A549 (cell line): ENCODE measurements around the gene GTF3C5. TPM values are rescaled to one million over a fixed set of nuclear protein-coding genes. Genes with fewer than 3 reads are reported as not detected.

ENCODE experiments used
- ATAC-seq, 2 experiments: fragments of 200-7000 bp in 1 of 2; fragments of >200 bp in 1 of 2; cut with Nextera tagmentation in 1 of 2; cut with Tn5 transposase in 1 of 2; 3 replicates each; pipeline versions ENCODE4 v1.8.0 to v1.9.1; 2018 to 2020; ENCODE audit warnings: mild to moderate bottlenecking in 1 of 2, moderate library complexity in 1 of 2
- CTCF ChIA-PET: fragments of 300-600 bp; sonication (Branson Sonifier 250); formaldehyde crosslinking; extraction: SDS; loops from one replicate; lab custom pipeline; 2021; ENCODE audit warnings: antibody characterized with exemption, inconsistent platforms; lab: Yijun Ruan, JAX
- POLR2A ChIA-PET: fragments of 350-600 bp; formaldehyde crosslinking; extraction: SDS; loops from one replicate; lab custom pipeline; 2021; ENCODE audit warnings: antibody characterized with exemption, inconsistent platforms; lab: Yijun Ruan, JAX
- DNase-seq, 2 experiments: peaks; one replicate each; pipeline versions ENCODE4 v3.0.0 to v3.0.0-alpha.2; 2011 to 2016; ENCODE audit warnings: low read depth in 1 of 2, low spot score in 1 of 2
- FAIRE-seq: peaks from 2 replicates; lab custom pipeline; 2011; peaks lifted over from hg19 to GRCh38; lab: Jason Lieb, UNC
- H3K27ac ChIP-seq, 2 experiments: fragments of >200 bp; sonication (Bioruptor Twin); formaldehyde crosslinking; 3 replicates each; pipeline ENCODE4 v1.5.1; 2016 to 2017
- H3K4me1 ChIP-seq: fragments of >200 bp; sonication (Bioruptor Twin); formaldehyde crosslinking; 3 replicates; pipeline ENCODE4 v1.6.1; 2016
- H3K4me2 ChIP-seq: fragments of >200 bp; sonication (Bioruptor Twin); formaldehyde crosslinking; 3 replicates; pipeline ENCODE4 v1.6.1; 2016
- H3K4me3 ChIP-seq: fragments of >200 bp; sonication (Bioruptor Twin); formaldehyde crosslinking; 3 replicates; pipeline ENCODE4 v1.5.1; 2016
- H3K9me3 ChIP-seq: fragments of >200 bp; sonication (Bioruptor Twin); formaldehyde crosslinking; 3 replicates; pipeline ENCODE4 v1.6.1; 2016
- HES2 ChIP-seq: fragments of >200 bp; sonication (Bioruptor Twin); formaldehyde crosslinking; IDR thresholded peaks from 2 replicates; pipeline ENCODE4 v1.6.1; 2016
- HMGXB4 ChIP-seq: fragments of 250-450 bp; sonication (Bioruptor Pico); IDR thresholded peaks from 2 replicates; pipeline ENCODE4 v1.5.0; 2021; ENCODE audit warnings: mild to moderate bottlenecking, moderate library complexity, borderline replicate concordance
- JUNB ChIP-seq: fragments of >200 bp; sonication (Bioruptor Twin); formaldehyde crosslinking; IDR thresholded peaks from 2 replicates; pipeline ENCODE4 v1.6.1; 2016
- MAFK ChIP-seq: fragments of 450-650 bp; IDR thresholded peaks from 2 replicates; pipeline ENCODE4 v1.6.1; 2014; ENCODE audit not compliant: partially characterized antibody
- MYC ChIP-seq: IDR thresholded peaks from 2 replicates; pipeline ENCODE4 v1.6.1; 2012; ENCODE audit warnings: mild to moderate bottlenecking, inconsistent platforms, low read length, improper control_type of control experiment, borderline replicate concordance
- PHF8 ChIP-seq: fragments of 200-600 bp; sonication (generic); IDR thresholded peaks from 2 replicates; pipeline ENCODE4 v1.6.1; 2016; ENCODE audit warnings: low read depth, mild to moderate bottlenecking, antibody characterized with exemption, moderate library complexity, borderline replicate concordance
- POLR2AphosphoS2 ChIP-seq: conservative IDR thresholded peaks from 2 replicates; pipeline ENCODE4 v1.6.1; 2012; ENCODE audit warnings: low read length, improper control_type of control experiment, inconsistent platforms
- SMC3 ChIP-seq: fragments of >200 bp; sonication (Bioruptor Twin); formaldehyde crosslinking; IDR thresholded peaks from 3 replicates; pipeline ENCODE4 v1.6.1; 2018; ENCODE audit warnings: inconsistent platforms
- ZNF302 ChIP-seq: fragments of 250-450 bp; sonication (Bioruptor Pico); IDR thresholded peaks from 2 replicates; pipeline ENCODE4 v1.9.0; 2021; ENCODE audit warnings: inconsistent platforms, mild to moderate bottlenecking, moderate library complexity
- WGBS: methylation state at CpG from one replicate; pipeline ENCODE4 v1.1.6; 2017; ENCODE audit errors: missing lambda C conversion rate; 5-methylcytosine and 5-hydroxymethylcytosine counted together
- polyA plus RNA-seq, 4 experiments: library from polyadenylated mRNA; depleted of rRNA in 3 of 4; stranded (reverse); fragments of >200 nt; fragmentation: RNase III in 1 of 4; extraction: RNeasy Plus Mini Kit Qiagen cat#74134 plus additional on column Dnase treatment in 1 of 4; gene quantifications; 2 replicates in 3 of 4; 3 replicates in 1 of 4; pipeline ENCODE4 v1.2.3, GENCODE V29; 2011 to 2017
- small RNA-seq, 6 experiments: library from RNA; depleted of rRNA; stranded (forward); fragments of <200 nt; gene quantifications; one replicate each; pipeline ENCODE3, GENCODE V24; 2012
- TF ChIP-seq, protein P1 (sequence below): IDR thresholded peaks from 2 replicates; pipeline ENCODE4 v1.6.1; 2012; ENCODE audit warnings: low read depth, borderline replicate concordance
- TF ChIP-seq, protein P2 (sequence below): IDR thresholded peaks from 2 replicates; pipeline ENCODE4 v1.6.1; 2012

The GTF3C5 gene
- polyA plus RNA-seq, 2 of the 4 experiments (the other 2 are of a cell fraction), result 57.2 to 80.3 TPM

DNA sequence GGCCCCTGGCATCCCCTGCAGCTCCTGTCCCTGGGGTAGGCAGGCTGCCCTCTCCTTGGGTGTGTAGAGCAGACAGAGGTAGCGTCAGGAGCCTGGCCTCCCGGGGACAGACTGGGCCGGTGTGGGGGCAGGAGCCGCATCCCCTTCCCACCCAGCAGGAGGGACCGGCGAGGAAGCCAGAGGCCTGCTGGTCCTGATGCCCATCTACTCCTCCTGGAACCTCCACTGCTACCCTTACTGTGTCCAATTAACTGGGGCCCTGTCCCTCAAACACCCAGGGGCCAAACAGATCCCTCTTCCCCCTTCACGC is 74.6 kb downstream of the GTF3C5 start (continued):
- no peak for TF ChIP-seq POLR2AphosphoS2
- no peak for TF ChIP-seq SMC3
- no peak for TF ChIP-seq MAFK
- no peak for TF ChIP-seq HMGXB4 (CRISPR knock-in tag)
- TF ChIP-seq, all 56 proteins: peak for 0

GRCh38 chr9:133106511-133107244 is 75.9 kb downstream of the GTF3C5 start:
- H3K27ac ChIP-seq, result no peak overlapping the region
- no peak for DNase-seq
- H3K9me3 ChIP-seq, result no peaks in the 10 kb centered on the region
- CTCF ChIA-PET, result interaction anchor here (0.6 to 30.3 kb wide), 10 partner anchors 11 to 132 kb away, joined by 3 to 1284 read pairs (median 4); no protein-coding TSS in a partner anchor
- H3K4me3 ChIP-seq, result no peak overlapping the region
- ATAC-seq, result no peak
- 94% methylated on average over 12 of the region's 17 CpGs for WGBS
- peaks cover 5% of the 10 kb centered on the region; the same call in 1 of the 3 replicates for H3K4me1 ChIP-seq
- FAIRE-seq, result no peak
- TF ChIP-seq, protein P1, sequence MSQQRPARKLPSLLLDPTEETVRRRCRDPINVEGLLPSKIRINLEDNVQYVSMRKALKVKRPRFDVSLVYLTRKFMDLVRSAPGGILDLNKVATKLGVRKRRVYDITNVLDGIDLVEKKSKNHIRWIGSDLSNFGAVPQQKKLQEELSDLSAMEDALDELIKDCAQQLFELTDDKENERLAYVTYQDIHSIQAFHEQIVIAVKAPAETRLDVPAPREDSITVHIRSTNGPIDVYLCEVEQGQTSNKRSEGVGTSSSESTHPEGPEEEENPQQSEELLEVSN, result no peak
- no peak for TF ChIP-seq HES2
- TF ChIP-seq, protein P2, sequence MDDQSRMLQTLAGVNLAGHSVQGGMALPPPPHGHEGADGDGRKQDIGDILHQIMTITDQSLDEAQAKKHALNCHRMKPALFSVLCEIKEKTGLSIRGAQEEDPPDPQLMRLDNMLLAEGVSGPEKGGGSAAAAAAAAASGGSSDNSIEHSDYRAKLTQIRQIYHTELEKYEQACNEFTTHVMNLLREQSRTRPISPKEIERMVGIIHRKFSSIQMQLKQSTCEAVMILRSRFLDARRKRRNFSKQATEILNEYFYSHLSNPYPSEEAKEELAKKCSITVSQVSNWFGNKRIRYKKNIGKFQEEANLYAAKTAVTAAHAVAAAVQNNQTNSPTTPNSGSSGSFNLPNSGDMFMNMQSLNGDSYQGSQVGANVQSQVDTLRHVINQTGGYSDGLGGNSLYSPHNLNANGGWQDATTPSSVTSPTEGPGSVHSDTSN, result no peak
- H3K4me2 ChIP-seq, result no peak overlapping the region
- POLR2A ChIA-PET, result no interaction called here

DNA sequence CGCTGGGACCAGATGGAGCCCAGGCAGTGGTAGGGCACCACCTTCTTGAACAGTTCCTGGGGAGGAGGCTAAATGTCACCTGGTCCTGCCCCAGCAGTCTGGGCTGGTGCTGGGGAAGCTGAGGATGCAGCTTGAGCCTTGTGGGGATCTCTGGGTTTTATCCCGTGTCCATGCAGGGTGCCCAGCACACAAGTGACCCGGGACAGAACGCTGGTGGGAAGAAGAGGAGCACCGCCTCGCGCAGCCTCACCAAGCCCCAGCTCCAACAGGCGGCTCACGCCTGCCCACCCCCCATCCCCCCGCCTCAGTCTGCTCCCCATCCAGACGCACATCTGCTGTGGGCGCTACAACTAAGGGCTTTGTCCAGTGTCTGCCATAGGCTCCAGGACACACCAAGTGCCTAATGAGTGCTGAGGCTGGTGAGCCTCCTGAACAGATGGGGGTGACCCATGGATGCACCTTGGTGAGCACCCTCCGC is 76.5 kb downstream of the GTF3C5 start:
- FAIRE-seq (no peak), ATAC-seq (no peak), DNase-seq (no peak)
- ChIA-PET POLR2A (interaction anchor here (0.6 kb wide), 1 partner anchor 701 kb away, joined by 5 read pairs; no protein-coding TSS in a partner anchor), CTCF (interaction anchor here (1.0 to 30.3 kb wide), 6 partner anchors 11 to 132 kb away, joined by 3 to 1284 read pairs (median 6); no protein-coding TSS in a partner anchor)
- TF ChIP-seq ZNF302, result no peak
- no peak for TF ChIP-seq PHF8
- no peak for TF ChIP-seq MYC
- TF ChIP-seq, protein P2, result no peak
- no peak for TF ChIP-seq JUNB
- no peak overlapping the region for H3K4me3 ChIP-seq
- H3K27ac ChIP-seq, result no peak overlapping the region
- 97% methylated on average over 7 of the region's 13 CpGs for WGBS
- H3K9me3 ChIP-seq, result no peaks in the 10 kb centered on the region
- H3K4me1 ChIP-seq, result peaks cover 5% of the 10 kb centered on the region; the same call in 1 of the 3 replicates
- no peak overlapping the region for H3K4me2 ChIP-seq

Small RNA genes within 50 kb of the gene (small RNA-seq; reads per million reads assigned to genes)
- 0 to 12.4 (median 4.0) reads per million in 6 experiments for gene MIR6877

Other genes starting within 250 kb of the GTF3C5 start
- gene AK8, start 152.7 kb upstream of the GTF3C5 start, polyA plus RNA-seq (2011; rRNA removed), result 0.61 and 0.77 TPM in 2 replicates
- 0.61 to 0.63 TPM (median 0.62 TPM) in 3 replicates for gene AK8, start 152.7 kb upstream of the GTF3C5 start, polyA plus RNA-seq (2017; fragmentation: RNase III; extraction: RNeasy Plus Mini Kit Qiagen cat#74134 plus additional on column Dnase treatment)
- gene SPACA9, start 152.1 kb upstream of the GTF3C5 start, polyA plus RNA-seq (2011; rRNA removed), result 3.1 and 4.1 TPM in 2 replicates
- gene SPACA9, start 152.1 kb upstream of the GTF3C5 start, polyA plus RNA-seq (2017; fragmentation: RNase III; extraction: RNeasy Plus Mini Kit Qiagen cat#74134 plus additional on column Dnase treatment), result 3.6 to 4.7 TPM (median 3.7 TPM) in 3 replicates
- 37.9 and 40.5 TPM in 2 replicates for gene TSC1, start 86.4 kb upstream of the GTF3C5 start, polyA plus RNA-seq (2011; rRNA removed)
- gene TSC1, start 86.4 kb upstream of the GTF3C5 start, polyA plus RNA-seq (2017; fragmentation: RNase III; extraction: RNeasy Plus Mini Kit Qiagen cat#74134 plus additional on column Dnase treatment), result 12.9 to 15.2 TPM (median 14.4 TPM) in 3 replicates
- gene GFI1B, start 52.3 kb upstream of the GTF3C5 start, polyA plus RNA-seq (2011; rRNA removed), result 0.09 TPM in 1 of 2 replicates, not detected in the other
- not detected in 3 replicates for gene GFI1B, start 52.3 kb upstream of the GTF3C5 start, polyA plus RNA-seq (2017; fragmentation: RNase III; extraction: RNeasy Plus Mini Kit Qiagen cat#74134 plus additional on column Dnase treatment)
- 0.23 and 0.28 TPM in 2 replicates for gene CEL, start 31.0 kb downstream of the GTF3C5 start, polyA plus RNA-seq (2011; rRNA removed)
- 0.68 to 0.87 TPM (median 0.87 TPM) in 3 replicates for gene CEL, start 31.0 kb downstream of the GTF3C5 start, polyA plus RNA-seq (2017; fragmentation: RNase III; extraction: RNeasy Plus Mini Kit Qiagen cat#74134 plus additional on column Dnase treatment)
- gene RALGDS, start 90.2 kb downstream of the GTF3C5 start, polyA plus RNA-seq (2011; rRNA removed), result 12.1 and 14.8 TPM in 2 replicates
- gene RALGDS, start 90.2 kb downstream of the GTF3C5 start, polyA plus RNA-seq (2017; fragmentation: RNase III; extraction: RNeasy Plus Mini Kit Qiagen cat#74134 plus additional on column Dnase treatment), result 8.6 to 10.2 TPM (median 8.9 TPM) in 3 replicates
- 1.7 and 2.7 TPM in 2 replicates for gene GBGT1, start 132.9 kb downstream of the GTF3C5 start, polyA plus RNA-seq (2011; rRNA removed)
- 1.5 to 2.6 TPM (median 2.4 TPM) in 3 replicates for gene GBGT1, start 132.9 kb downstream of the GTF3C5 start, polyA plus RNA-seq (2017; fragmentation: RNase III; extraction: RNeasy Plus Mini Kit Qiagen cat#74134 plus additional on column Dnase treatment)
- not detected in 2 replicates for gene OBP2B, start 178.3 kb downstream of the GTF3C5 start, polyA plus RNA-seq (2011; rRNA removed)
- gene OBP2B, start 178.3 kb downstream of the GTF3C5 start, polyA plus RNA-seq (2017; fragmentation: RNase III; extraction: RNeasy Plus Mini Kit Qiagen cat#74134 plus additional on column Dnase treatment), result not detected in 3 replicates
- not detected in 2 replicates for gene ABO, start 244.2 kb downstream of the GTF3C5 start, polyA plus RNA-seq (2011; rRNA removed)
- gene ABO, start 244.2 kb downstream of the GTF3C5 start, polyA plus RNA-seq (2017; fragmentation: RNase III; extraction: RNeasy Plus Mini Kit Qiagen cat#74134 plus additional on column Dnase treatment), result not detected in 3 replicates